Measurements from ENCODE around the gene RHOH.

Gene RHOH

GRCh38 chr4:40238008-40238699 lies 41.3 kb downstream of the RHOH start:
- no peak for DNase-seq (ENCODE audit: low spot score)

GRCh38 chr4:40238700-40239548 lies 42.1 kb downstream of the RHOH start:
- no peak for DNase-seq (ENCODE audit: low spot score)

GRCh38 chr4:40240040-40240653 lies 43.3 kb downstream of the RHOH start:
- DNase-seq (ENCODE audit: low spot score): no peak

GRCh38 chr4:40241026-40241425 lies 44.2 kb downstream of the RHOH start:
- no peak for DNase-seq (ENCODE audit: low spot score)

- no peak for DNase-seq (ENCODE audit: low spot score)
These were observed 45.1 kb downstream of the RHOH start for GRCh38 chr4:40241941-40242340.

- DNase-seq (ENCODE audit: low spot score): no peak
These were observed 46.6 kb downstream of the RHOH start for GRCh38 chr4:40243386-40243948.

GRCh38 chr4:40244606-40245005 lies 47.8 kb downstream of the RHOH start:
- no peak for DNase-seq (ENCODE audit: low spot score)

GRCh38 chr4:40245550-40245949 lies 48.7 kb downstream of the RHOH start:
- DNase-seq (ENCODE audit: low spot score): no peak

- no peak for DNase-seq (ENCODE audit: low spot score)
These were observed 49.4 kb downstream of the RHOH start for GRCh38 chr4:40246011-40246900.

- DNase-seq (ENCODE audit: low spot score): no peak
These were observed 50.1 kb downstream of the RHOH start for GRCh38 chr4:40246938-40247337.

- no peak for DNase-seq (ENCODE audit: low spot score)
These were observed 50.5 kb downstream of the RHOH start for GRCh38 chr4:40247350-40247749.

GRCh38 chr4:40251366-40251765 lies 54.5 kb downstream of the RHOH start:
- DNase-seq (ENCODE audit: low spot score): peak; percentile 96

GRCh38 chr4:40253906-40254305 lies 57.1 kb downstream of the RHOH start:
- no peak for DNase-seq (ENCODE audit: low spot score)

- no peak for DNase-seq (ENCODE audit: low spot score)
These were observed 58.0 kb downstream of the RHOH start for GRCh38 chr4:40254608-40255392.

- DNase-seq (ENCODE audit: low spot score): peak; percentile 93
These were observed 58.8 kb downstream of the RHOH start for GRCh38 chr4:40255393-40256281.

GRCh38 chr4:40256329-40256728 lies 59.5 kb downstream of the RHOH start:
- DNase-seq (ENCODE audit: low spot score): no peak

- no peak for DNase-seq (ENCODE audit: low spot score)
These were observed 60.0 kb downstream of the RHOH start for GRCh38 chr4:40256817-40257216.

GRCh38 chr4:40258627-40259026 lies 61.8 kb downstream of the RHOH start:
- no peak for DNase-seq (ENCODE audit: low spot score)

- DNase-seq (ENCODE audit: low spot score): no peak
These were observed 64.6 kb downstream of the RHOH start for GRCh38 chr4:40261231-40262076.
